Measurements from ENCODE around the gene SEL1L3. TPM values are rescaled to one million over a fixed set of nuclear protein-coding genes. Genes with fewer than 3 reads are reported as not detected.

SEL1L3 gene
- total RNA-seq, 4 donors from 2014 or later = 0.73 to 4.1 (median 2.2) TPM

DNA sequence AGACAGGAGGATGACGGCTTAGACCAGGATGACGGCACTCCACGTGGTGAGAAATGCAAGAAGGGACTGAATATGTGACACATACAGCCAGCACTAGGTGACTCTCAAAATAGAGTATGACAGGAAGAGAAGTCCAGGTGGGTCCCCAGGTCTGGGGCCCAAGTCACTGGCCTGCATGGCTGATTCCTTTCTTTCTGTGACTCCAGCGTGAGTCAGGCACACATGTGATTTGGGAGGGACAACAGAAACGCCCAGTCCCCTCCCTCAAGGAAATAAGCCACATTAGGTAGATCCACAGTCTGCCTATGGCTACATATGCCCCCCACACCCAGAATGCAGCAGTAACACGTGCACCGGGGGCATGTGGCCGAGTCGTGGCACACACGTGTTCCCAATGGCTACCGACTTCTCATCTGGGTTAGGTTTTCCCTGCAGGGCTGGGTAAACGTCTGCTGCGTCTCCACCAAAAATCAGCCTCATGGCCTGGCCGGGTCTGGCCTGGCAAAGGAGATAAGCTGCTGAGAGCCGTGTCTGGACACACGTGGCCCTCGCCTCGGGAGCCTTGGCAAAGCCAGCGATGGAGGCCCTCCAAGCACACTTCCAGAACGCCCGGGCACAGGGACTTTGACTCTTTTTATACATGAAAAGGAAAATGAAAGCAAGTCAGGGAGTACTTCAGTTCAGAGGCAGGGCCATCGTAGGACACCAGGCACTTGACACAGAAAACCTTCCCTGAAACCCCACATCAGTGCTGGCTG is 19.3 kb downstream of the SEL1L3 start:
- no peak for DNase-seq
- H3K27ac ChIP-seq = peak overlapping the region in 3 of 4 donors; percentile 3 to 43 (median 35)

DNA sequence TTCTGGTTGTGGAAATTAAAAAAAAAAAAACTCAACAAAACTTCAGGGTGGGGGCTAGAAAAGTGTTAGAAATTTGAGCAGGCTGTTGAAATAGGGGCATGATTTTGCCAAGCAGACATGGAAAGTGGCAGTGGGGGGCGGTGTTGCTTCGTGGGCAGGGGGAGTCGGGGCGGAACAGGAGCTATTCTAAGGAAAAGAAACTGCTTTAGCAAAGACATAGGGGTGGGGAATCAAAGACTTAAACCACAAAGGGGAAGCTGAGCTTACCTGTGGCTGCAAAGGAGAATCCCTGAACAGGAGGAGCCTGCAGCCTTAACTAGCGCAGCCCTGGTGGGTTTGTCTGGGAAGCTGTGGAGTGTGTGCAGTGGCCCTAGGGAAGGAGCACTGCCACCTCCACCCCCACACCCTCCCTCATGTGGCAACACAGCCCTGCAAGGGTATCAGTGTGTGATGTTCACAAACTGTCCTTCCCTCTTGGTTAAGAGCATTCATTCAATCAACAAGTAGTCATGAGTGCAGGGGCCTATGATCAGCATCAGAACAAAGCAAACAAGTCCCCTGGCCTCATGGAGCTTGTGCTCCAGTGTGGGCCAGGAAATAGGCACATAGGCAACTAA is 20.5 kb downstream of the SEL1L3 start:
- Histone ChIP-seq H3K36me3 (no peaks in the 10 kb centered on the region), H3K4me1 (no peaks in the 10 kb centered on the region), H3K9me3 (no peaks in the 10 kb centered on the region), H3K4me3 (no peak overlapping the region), H3K27me3 (no peaks in the 10 kb centered on the region), H3K27ac (no peak overlapping the region)
- TF ChIP-seq POLR2A (IDR thresholded peaks at IDR 0.05) = no peak
- TF ChIP-seq, protein P1, sequence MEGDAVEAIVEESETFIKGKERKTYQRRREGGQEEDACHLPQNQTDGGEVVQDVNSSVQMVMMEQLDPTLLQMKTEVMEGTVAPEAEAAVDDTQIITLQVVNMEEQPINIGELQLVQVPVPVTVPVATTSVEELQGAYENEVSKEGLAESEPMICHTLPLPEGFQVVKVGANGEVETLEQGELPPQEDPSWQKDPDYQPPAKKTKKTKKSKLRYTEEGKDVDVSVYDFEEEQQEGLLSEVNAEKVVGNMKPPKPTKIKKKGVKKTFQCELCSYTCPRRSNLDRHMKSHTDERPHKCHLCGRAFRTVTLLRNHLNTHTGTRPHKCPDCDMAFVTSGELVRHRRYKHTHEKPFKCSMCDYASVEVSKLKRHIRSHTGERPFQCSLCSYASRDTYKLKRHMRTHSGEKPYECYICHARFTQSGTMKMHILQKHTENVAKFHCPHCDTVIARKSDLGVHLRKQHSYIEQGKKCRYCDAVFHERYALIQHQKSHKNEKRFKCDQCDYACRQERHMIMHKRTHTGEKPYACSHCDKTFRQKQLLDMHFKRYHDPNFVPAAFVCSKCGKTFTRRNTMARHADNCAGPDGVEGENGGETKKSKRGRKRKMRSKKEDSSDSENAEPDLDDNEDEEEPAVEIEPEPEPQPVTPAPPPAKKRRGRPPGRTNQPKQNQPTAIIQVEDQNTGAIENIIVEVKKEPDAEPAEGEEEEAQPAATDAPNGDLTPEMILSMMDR (IDR thresholded peaks at IDR 0.05 in 4 of 5, conservative IDR thresholded peaks at IDR 0.05 in 1 of 5) = no peak
- intact Hi-C loops (cut with DNase I; ENCODE audit: low total_unique reads) (no loop called here), in situ Hi-C loops (cut with MboI; ENCODE audit: low sequenced_read_pairs in 4 of 4) (no loop called here)
- DNase-seq (no peak), ATAC-seq (no peak)

More for the DNA sequence above, 19.3 kb downstream of the SEL1L3 start:
- H3K9me3 ChIP-seq = no peaks in the 10 kb centered on the region
- no peaks in the 10 kb centered on the region for H3K27me3 ChIP-seq
- peak overlapping the region in 3 of 4 donors; percentile 9 to 40 (median 18) for H3K4me3 ChIP-seq
- TF ChIP-seq, protein P1 (IDR thresholded peaks at IDR 0.05 in 4 of 5, conservative IDR thresholded peaks at IDR 0.05 in 1 of 5) = no peak
- TF ChIP-seq POLR2A (IDR thresholded peaks at IDR 0.05) = no peak
- H3K4me1 ChIP-seq = no peaks in the 10 kb centered on the region
- in situ Hi-C loops (cut with MboI; ENCODE audit: low sequenced_read_pairs in 4 of 4) = no loop called here
- peak in 1 of 2 donors; percentile 39 for ATAC-seq
- intact Hi-C loops (cut with DNase I; ENCODE audit: low total_unique reads) = no loop called here
- H3K36me3 ChIP-seq = no peaks in the 10 kb centered on the region

DNA sequence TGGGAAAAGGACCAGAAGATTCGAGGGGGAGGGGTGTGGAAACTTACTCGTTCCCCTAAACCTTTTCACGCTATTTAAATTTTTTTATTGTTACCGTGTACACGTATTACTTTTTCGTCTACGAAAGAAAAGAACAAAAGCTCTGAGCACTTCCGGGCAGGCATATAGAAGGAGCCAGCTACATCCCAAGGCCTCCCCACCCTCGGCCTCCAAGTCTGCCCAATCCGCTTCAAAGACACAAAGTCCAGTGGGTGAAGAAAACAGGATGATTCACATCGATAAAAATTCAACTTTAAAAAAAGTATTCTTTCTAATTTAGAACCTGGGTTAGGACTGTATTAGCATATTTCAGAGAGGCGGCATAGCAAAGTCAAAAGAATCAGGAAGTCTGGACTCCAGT is 23.1 kb downstream of the SEL1L3 start:
- Histone ChIP-seq H3K4me1 (no peaks in the 10 kb centered on the region), H3K36me3 (no peaks in the 10 kb centered on the region), H3K4me3 (no peak overlapping the region), H3K27ac (no peak overlapping the region), H3K27me3 (no peaks in the 10 kb centered on the region), H3K9me3 (no peaks in the 10 kb centered on the region)
- ATAC-seq (no peak), DNase-seq (no peak)
- in situ Hi-C loops (cut with MboI; ENCODE audit: low sequenced_read_pairs in 4 of 4) = no loop called here
- intact Hi-C loops (cut with DNase I; ENCODE audit: low total_unique reads) = no loop called here
- TF ChIP-seq, protein P1 (IDR thresholded peaks at IDR 0.05 in 4 of 5, conservative IDR thresholded peaks at IDR 0.05 in 1 of 5) = no peak
- no peak for TF ChIP-seq POLR2A (IDR thresholded peaks at IDR 0.05)

DNA sequence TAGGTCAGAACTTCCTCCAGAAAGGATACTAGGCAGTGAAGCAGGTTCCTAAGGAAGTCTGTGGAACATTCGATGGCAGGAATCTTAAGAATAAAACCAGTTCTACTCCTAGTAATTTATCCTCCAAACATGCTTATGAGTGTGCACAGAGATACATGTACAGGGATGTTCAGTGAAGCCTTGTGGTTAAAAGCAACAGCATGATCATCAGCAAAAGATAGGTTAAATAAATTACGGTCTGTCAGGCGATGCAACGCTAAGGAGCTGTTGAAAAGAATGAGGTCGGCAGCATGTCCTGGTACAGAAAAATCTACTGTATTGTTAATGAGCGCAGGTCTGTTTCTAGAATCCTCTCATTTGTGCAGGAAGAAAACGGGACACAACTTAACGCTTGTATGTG is 23.6 kb downstream of the SEL1L3 start:
- TF ChIP-seq, protein P1 (IDR thresholded peaks at IDR 0.05 in 4 of 5, conservative IDR thresholded peaks at IDR 0.05 in 1 of 5) = no peak
- no peak for TF ChIP-seq POLR2A (IDR thresholded peaks at IDR 0.05)
- Histone ChIP-seq H3K27ac (no peak overlapping the region), H3K36me3 (no peaks in the 10 kb centered on the region), H3K27me3 (no peaks in the 10 kb centered on the region), H3K4me3 (no peak overlapping the region), H3K9me3 (no peaks in the 10 kb centered on the region), H3K4me1 (no peaks in the 10 kb centered on the region)
- ATAC-seq (no peak), DNase-seq (no peak)
- intact Hi-C loops (cut with DNase I; ENCODE audit: low total_unique reads) (no loop called here), in situ Hi-C loops (cut with MboI; ENCODE audit: low sequenced_read_pairs in 4 of 4) (no loop called here)

Data from gastrocnemius medialis (tissue), 4 donors.